ENCODE measurements around the gene LTBR.

Gene LTBR

DNA sequence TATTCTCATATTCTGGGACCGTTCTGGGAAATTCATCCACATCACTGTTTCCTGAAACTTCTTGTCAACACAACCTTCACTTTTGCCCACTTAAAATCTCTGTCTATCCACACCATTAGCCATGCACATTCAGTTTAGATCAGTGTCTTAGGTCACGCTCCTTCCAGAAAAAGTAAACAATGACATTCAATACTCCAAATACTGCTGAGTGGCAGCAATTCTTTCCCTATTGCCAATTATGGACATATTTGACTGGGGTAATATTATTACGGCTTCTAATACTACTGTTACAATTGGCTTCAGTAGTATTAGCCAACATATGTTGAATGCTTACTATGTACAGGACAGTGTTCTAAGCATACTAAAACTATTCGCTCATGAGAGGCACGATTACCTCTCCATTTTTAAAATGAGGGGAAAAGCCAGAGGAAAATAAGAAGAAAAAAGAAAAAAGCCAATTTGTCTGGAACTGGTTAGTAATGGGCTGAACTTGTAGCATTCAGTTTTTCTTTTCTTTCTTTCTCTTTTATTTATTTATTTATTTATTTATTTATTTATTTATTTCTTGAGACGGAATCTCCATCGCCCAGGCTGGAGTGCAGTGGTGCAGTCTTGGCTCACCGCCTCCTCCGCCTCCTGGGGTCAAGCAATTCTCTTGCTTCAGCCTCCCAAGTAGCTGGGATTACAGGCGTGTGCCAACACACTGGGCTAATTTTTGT is 23.4 kb downstream of the LTBR start:
- CTCF ChIA-PET = no interaction called here
- Histone ChIP-seq H3K27ac (ENCODE audit: extremely low read depth, low read depth, low read length) (no peak overlapping the region), H3K4me1 (ENCODE audit: control insufficient read depth, insufficient read depth, low read length) (no peaks in the 10 kb centered on the region), H3K9me3 (ENCODE audit: control insufficient read depth, insufficient read depth, low read depth, low read length) (no peaks in the 10 kb centered on the region), H3K4me3 (ENCODE audit: low read depth, low read length) (no peak overlapping the region), H3K36me3 (ENCODE audit: control insufficient read depth in 2 of 2, insufficient read depth in 1 of 2, low read length in 2 of 2) (no peaks in the 10 kb centered on the region)
- POLR2A ChIA-PET = interaction anchor here (0.6 kb wide), 1 partner anchor 1222 kb away, joined by 4 read pairs; no protein-coding TSS in a partner anchor
- TF ChIP-seq RBAK (tag by site-specific recombination; IDR thresholded peaks at IDR 0.05) (peak; percentile 70; the same call in 1 of the 2 replicates), PRDM6 (tag by site-specific recombination; IDR thresholded peaks at IDR 0.05) (no peak), ZNF664 (tag by site-specific recombination; IDR thresholded peaks at IDR 0.05) (peak; percentile 75), BCL11A (tag by site-specific recombination; IDR thresholded peaks at IDR 0.05; ENCODE audit: low read depth) (no peak), ZNF501 (tag by site-specific recombination; IDR thresholded peaks at IDR 0.05) (peak; percentile 79; the same call in 1 of the 2 replicates), ZNF555 (tag by site-specific recombination; conservative IDR thresholded peaks at IDR 0.05) (peak; percentile 95), KLF7 (tag by site-specific recombination; IDR thresholded peaks at IDR 0.05; ENCODE audit: borderline replicate concordance) (peak; percentile 34; the same call in 1 of the 2 replicates), ZBTB11 (tag by site-specific recombination; conservative IDR thresholded peaks at IDR 0.05; ENCODE audit: low read depth) (peak; percentile 83), ZNF629 (tag by site-specific recombination; IDR thresholded peaks at IDR 0.05) (peak; percentile 67), ZBTB8A (tag by site-specific recombination; IDR thresholded peaks at IDR 0.05) (peak; percentile 83), ZNF558 (tag by site-specific recombination; IDR thresholded peaks at IDR 0.05) (peak; percentile 74), REPIN1 (tag by site-specific recombination; IDR thresholded peaks at IDR 0.05; ENCODE audit: low read depth) (no peak), YY2 (tag by site-specific recombination; IDR thresholded peaks at IDR 0.05) (no peak), ZNF202 (tag by site-specific recombination; IDR thresholded peaks at IDR 0.05; ENCODE audit: borderline replicate concordance) (peak; percentile 92), GLI2 (tag by site-specific recombination; IDR thresholded peaks at IDR 0.05; ENCODE audit: borderline replicate concordance, low read depth) (peak; percentile 61; the same call in 1 of the 2 replicates), ZNF23 (tag by site-specific recombination; IDR thresholded peaks at IDR 0.05; ENCODE audit: borderline replicate concordance) (no peak), ZNF654 (tag by site-specific recombination; IDR thresholded peaks at IDR 0.05; ENCODE audit: low read depth) (peak; percentile 59), GFI1B (tag by site-specific recombination; IDR thresholded peaks at IDR 0.05) (peak; percentile 65; the same call in 1 of the 2 replicates), ZFP69B (tag by site-specific recombination; IDR thresholded peaks at IDR 0.05) (no peak)
- TF ChIP-seq, protein P1, sequence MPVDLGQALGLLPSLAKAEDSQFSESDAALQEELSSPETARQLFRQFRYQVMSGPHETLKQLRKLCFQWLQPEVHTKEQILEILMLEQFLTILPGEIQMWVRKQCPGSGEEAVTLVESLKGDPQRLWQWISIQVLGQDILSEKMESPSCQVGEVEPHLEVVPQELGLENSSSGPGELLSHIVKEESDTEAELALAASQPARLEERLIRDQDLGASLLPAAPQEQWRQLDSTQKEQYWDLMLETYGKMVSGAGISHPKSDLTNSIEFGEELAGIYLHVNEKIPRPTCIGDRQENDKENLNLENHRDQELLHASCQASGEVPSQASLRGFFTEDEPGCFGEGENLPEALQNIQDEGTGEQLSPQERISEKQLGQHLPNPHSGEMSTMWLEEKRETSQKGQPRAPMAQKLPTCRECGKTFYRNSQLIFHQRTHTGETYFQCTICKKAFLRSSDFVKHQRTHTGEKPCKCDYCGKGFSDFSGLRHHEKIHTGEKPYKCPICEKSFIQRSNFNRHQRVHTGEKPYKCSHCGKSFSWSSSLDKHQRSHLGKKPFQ (tag by site-specific recombination; IDR thresholded peaks at IDR 0.05) = 0 out of 2 replicates have a peak, but pooled peaks have one; percentile 17
- TF ChIP-seq, protein P2, sequence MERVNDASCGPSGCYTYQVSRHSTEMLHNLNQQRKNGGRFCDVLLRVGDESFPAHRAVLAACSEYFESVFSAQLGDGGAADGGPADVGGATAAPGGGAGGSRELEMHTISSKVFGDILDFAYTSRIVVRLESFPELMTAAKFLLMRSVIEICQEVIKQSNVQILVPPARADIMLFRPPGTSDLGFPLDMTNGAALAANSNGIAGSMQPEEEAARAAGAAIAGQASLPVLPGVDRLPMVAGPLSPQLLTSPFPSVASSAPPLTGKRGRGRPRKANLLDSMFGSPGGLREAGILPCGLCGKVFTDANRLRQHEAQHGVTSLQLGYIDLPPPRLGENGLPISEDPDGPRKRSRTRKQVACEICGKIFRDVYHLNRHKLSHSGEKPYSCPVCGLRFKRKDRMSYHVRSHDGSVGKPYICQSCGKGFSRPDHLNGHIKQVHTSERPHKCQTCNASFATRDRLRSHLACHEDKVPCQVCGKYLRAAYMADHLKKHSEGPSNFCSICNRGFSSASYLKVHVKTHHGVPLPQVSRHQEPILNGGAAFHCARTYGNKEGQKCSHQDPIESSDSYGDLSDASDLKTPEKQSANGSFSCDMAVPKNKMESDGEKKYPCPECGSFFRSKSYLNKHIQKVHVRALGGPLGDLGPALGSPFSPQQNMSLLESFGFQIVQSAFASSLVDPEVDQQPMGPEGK (tag by site-specific recombination; IDR thresholded peaks at IDR 0.05) = no peak
- TF ChIP-seq, protein P3, sequence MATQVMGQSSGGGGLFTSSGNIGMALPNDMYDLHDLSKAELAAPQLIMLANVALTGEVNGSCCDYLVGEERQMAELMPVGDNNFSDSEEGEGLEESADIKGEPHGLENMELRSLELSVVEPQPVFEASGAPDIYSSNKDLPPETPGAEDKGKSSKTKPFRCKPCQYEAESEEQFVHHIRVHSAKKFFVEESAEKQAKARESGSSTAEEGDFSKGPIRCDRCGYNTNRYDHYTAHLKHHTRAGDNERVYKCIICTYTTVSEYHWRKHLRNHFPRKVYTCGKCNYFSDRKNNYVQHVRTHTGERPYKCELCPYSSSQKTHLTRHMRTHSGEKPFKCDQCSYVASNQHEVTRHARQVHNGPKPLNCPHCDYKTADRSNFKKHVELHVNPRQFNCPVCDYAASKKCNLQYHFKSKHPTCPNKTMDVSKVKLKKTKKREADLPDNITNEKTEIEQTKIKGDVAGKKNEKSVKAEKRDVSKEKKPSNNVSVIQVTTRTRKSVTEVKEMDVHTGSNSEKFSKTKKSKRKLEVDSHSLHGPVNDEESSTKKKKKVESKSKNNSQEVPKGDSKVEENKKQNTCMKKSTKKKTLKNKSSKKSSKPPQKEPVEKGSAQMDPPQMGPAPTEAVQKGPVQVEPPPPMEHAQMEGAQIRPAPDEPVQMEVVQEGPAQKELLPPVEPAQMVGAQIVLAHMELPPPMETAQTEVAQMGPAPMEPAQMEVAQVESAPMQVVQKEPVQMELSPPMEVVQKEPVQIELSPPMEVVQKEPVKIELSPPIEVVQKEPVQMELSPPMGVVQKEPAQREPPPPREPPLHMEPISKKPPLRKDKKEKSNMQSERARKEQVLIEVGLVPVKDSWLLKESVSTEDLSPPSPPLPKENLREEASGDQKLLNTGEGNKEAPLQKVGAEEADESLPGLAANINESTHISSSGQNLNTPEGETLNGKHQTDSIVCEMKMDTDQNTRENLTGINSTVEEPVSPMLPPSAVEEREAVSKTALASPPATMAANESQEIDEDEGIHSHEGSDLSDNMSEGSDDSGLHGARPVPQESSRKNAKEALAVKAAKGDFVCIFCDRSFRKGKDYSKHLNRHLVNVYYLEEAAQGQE (tag by site-specific recombination; IDR thresholded peaks at IDR 0.05) = peak; percentile 84
- TF ChIP-seq, protein P4, sequence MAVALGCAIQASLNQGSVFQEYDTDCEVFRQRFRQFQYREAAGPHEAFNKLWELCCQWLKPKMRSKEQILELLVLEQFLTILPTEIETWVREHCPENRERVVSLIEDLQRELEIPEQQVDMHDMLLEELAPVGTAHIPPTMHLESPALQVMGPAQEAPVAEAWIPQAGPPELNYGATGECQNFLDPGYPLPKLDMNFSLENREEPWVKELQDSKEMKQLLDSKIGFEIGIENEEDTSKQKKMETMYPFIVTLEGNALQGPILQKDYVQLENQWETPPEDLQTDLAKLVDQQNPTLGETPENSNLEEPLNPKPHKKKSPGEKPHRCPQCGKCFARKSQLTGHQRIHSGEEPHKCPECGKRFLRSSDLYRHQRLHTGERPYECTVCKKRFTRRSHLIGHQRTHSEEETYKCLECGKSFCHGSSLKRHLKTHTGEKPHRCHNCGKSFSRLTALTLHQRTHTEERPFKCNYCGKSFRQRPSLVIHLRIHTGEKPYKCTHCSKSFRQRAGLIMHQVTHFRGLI (tag by site-specific recombination; IDR thresholded peaks at IDR 0.05) = no peak
